ENCODE data around the gene KRTAP19-6.
"Not testable (repeated sequence)": the region's sequence is repeated elsewhere in the genome, so short reads cannot be mapped to it uniquely, and the experiment has no call there.

The KRTAP19-6 gene

GRCh38 chr21:30541764-30542163 lies at the start of gene KRTAP19-6:
Gene KRTAP19-6, minus strand, starts transcription at chr21:30541864. Its CDS starts 31 bp downstream, at chr21:30541833.
- DNase-seq (ENCODE audit: low read depth), result no peak

GRCh38 chr21:30590297-30590696 lies 48.6 kb upstream of the KRTAP19-6 start, which contains the start of gene KRTAP22-2:
Gene KRTAP22-2, minus strand, starts transcription at chr21:30590397.
- no peak for DNase-seq (ENCODE audit: low read depth)

- DNase-seq (ENCODE audit: low read depth), result no peak
These were observed 41.2 kb upstream of the KRTAP19-6 start for GRCh38 chr21:30582870-30583269.

- DNase-seq (ENCODE audit: low read depth), result no peak
These were observed 38.5 kb upstream of the KRTAP19-6 start for GRCh38 chr21:30580132-30580531.

GRCh38 chr21:30579346-30579745 lies 37.7 kb upstream of the KRTAP19-6 start:
- DNase-seq (ENCODE audit: low read depth), result no peak

GRCh38 chr21:30577766-30578165 lies 36.1 kb upstream of the KRTAP19-6 start:
- no peak for DNase-seq (ENCODE audit: low read depth)

GRCh38 chr21:30567617-30568016 lies 26.0 kb upstream of the KRTAP19-6 start:
- no peak for DNase-seq (ENCODE audit: low read depth)

- no peak for DNase-seq (ENCODE audit: low read depth)
These were observed 22.0 kb upstream of the KRTAP19-6 start for GRCh38 chr21:30563630-30564029.

- DNase-seq (ENCODE audit: low read depth), result no peak
These were observed 21.4 kb upstream of the KRTAP19-6 start for GRCh38 chr21:30563072-30563471.

GRCh38 chr21:30561957-30562356 lies 20.3 kb upstream of the KRTAP19-6 start:
- DNase-seq (ENCODE audit: low read depth), result no peak

- no peak for DNase-seq (ENCODE audit: low read depth)
These were observed 19.7 kb upstream of the KRTAP19-6 start, which contains the start of gene KRTAP19-7 for GRCh38 chr21:30561264-30561895. Gene KRTAP19-7, minus strand, starts transcription at chr21:30561314. Its CDS starts 25 bp downstream, at chr21:30561289.

- no peak for DNase-seq (ENCODE audit: low read depth)
These were observed 13.4 kb upstream of the KRTAP19-6 start for GRCh38 chr21:30555095-30555494.

GRCh38 chr21:30552782-30553181 lies 11.1 kb upstream of the KRTAP19-6 start:
- no peak for DNase-seq (ENCODE audit: low read depth)

GRCh38 chr21:30518876-30519275 lies 22.8 kb downstream of the KRTAP19-6 start:
- no peak for DNase-seq (ENCODE audit: low read depth)

- DNase-seq (ENCODE audit: low read depth), result no peak
These were observed 26.0 kb downstream of the KRTAP19-6 start for GRCh38 chr21:30515681-30516080.

- DNase-seq (ENCODE audit: low read depth), result not testable (repeated sequence)
These were observed 36.0 kb downstream of the KRTAP19-6 start for GRCh38 chr21:30505621-30506205.

GRCh38 chr21:30502041-30502440 lies 39.6 kb downstream of the KRTAP19-6 start, which contains the start of gene KRTAP19-5:
Gene KRTAP19-5, minus strand, starts transcription at chr21:30502141. Its CDS starts 51 bp downstream, at chr21:30502090.
- no peak for DNase-seq (ENCODE audit: low read depth)

GRCh38 chr21:30497065-30497464 lies 44.6 kb downstream of the KRTAP19-6 start, which contains the start of gene KRTAP19-4:
Gene KRTAP19-4, minus strand, starts transcription at chr21:30497165. Its CDS starts 55 bp downstream, at chr21:30497110.
- no peak for DNase-seq (ENCODE audit: low read depth)

- DNase-seq (ENCODE audit: low read depth), result no peak
These were observed 49.7 kb downstream of the KRTAP19-6 start, which contains the start of gene KRTAP19-3 for GRCh38 chr21:30491963-30492428. Gene KRTAP19-3, minus strand, starts transcription at chr21:30492013. Its CDS starts 56 bp downstream, at chr21:30491957.

Data from GM04503 (cell line).